ENCODE data around the gene KIRREL3.
A peak's percentile ranks its signal among the peaks of the same experiment; 100 is the strongest.

Gene KIRREL3

GRCh38 chr11:126766440-126766839 is 234.1 kb downstream of the KIRREL3 start:
- DNase-seq = no peak

DNA sequence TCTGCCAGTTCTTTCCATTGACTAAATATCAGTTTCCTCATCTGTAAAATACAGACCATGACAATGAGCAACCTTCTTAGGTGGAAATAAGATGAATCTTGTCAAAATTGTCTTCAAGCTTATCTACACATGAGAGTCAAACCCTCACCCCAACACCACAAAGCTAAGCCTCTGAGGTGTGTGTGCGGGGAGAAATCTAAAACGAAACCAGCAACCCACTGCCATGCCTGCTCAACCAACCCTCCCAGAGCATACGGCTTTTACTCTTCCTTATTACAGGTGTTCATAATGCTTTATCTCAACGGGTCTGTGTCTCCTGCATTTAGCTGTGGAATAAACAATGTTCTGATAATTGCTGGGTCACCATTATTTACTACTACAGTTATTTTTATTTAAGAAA is 235.4 kb downstream of the KIRREL3 start:
- DNase-seq = no peak

DNA sequence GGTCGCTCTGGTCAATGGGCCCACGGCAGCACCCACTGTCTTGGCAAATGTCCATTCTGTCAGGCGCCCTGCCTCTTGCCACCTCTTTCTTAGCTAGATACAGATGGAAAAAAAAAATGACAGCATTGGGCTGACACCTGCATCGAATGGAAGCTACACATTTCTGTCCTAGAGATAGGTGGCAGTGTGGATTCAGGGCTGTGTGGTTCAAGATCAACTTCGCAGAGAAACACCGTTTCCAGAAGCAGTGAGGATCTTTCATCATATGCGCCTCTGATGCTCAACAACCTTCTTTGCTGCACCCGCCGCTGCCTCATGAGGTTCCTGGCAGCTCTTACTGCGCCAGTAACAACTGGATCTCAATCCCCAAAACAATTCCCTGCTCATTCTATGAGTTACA is 236.3 kb downstream of the KIRREL3 start:
- DNase-seq = no peak

DNA sequence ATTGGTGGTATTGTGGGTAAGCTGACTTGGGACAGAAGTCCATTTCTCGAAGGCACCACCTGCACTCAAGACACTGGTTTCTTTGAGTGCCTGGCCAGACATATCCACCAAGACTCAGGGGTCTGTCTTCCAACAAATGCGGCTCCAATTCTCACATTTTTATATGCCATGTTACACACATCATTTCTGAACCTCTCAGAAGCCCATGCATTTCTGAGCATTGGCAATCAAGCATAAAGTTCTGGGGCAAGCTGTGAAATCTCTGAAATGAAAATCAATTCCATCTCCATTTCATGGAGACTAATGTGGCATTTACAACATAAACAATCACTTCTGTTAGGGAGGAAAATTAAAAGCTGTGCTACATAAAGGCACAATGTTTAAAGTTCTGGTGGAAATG is 243.7 kb downstream of the KIRREL3 start:
- DNase-seq = no peak

DNA sequence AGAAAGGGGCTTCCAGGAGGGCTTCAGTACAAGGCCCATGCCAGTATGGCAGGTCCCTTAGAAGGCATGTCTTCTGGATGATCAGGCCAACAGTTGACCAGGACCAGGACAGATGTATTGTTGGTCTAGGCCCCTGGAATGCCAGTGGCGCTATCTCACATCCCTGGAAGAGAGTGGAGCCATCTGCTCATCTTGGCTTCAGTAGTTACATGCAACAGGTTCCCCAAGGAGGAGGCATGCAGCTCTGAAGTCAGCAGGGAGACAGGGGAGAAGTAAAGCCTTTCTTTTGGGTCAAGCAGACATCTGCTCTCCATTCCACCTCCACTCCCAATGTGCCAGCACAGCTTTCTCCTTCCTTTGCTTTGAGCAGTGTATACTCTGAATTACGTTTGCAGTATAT is 244.1 kb downstream of the KIRREL3 start:
- no peak for DNase-seq

GRCh38 chr11:126755526-126755925 is 245.0 kb downstream of the KIRREL3 start:
- DNase-seq = no peak

DNA sequence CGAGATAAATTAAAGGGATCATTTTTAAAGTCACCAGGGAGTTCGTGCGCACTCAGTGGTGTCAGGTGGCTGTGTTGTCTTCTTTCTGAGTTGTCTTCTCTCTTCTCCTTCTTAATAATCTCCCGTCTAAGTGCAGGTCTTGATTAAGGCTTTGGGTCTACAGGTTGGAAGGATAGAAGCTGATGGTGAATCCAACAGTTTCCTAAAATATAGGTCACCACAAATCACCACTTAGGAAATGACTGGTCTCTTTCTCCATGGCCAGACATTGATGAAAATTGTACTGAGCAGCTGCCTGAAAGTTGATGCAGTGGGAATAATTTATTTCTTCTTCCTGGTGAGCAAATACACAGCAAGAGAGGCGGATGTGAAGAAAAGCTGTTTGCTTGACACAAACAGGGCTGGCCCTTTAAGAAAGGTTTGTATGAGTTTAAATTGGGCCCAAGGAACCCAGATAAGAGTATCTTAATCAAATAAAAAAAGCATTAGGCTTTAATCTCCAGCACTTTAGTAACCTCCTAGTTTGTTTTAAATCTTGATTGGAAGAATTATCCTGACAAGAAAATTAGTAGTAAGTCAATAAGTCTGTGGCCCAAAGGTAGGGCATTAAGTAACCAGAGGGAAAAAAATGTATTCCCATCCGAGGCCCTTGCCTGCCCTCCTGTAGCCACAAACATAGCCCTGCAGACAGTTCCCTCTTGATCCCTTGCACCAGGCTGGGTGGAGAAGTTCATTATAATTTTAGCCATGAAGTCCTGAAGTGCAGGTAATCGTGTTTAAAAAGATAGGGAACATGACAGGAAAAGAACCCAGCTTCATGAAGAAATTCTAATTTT is 245.8 kb downstream of the KIRREL3 start:
- DNase-seq = no peak

- no peak for DNase-seq
Observed at GRCh38 chr11:126753990-126754389, 246.6 kb downstream of the KIRREL3 start.

DNA sequence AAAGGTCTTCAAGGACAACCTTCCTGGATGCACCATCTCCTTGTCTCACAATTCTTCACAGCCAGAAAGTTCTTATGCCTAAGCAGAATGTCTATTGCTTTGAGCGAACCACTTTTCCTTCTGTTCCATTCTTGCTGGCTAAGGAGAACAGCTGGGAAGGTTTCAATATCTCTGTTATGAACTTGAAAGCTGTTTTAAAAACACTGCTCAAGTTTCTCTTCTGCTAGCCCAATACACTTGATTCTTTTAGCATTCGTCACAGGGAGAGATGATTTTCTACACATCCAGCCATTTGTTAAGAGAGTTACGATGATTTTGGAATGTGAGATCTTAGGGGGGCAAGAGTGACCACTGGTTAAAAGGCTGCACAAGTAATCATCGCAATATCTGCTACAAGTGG is 249.3 kb downstream of the KIRREL3 start:
- peak; percentile 17 for DNase-seq

DNA sequence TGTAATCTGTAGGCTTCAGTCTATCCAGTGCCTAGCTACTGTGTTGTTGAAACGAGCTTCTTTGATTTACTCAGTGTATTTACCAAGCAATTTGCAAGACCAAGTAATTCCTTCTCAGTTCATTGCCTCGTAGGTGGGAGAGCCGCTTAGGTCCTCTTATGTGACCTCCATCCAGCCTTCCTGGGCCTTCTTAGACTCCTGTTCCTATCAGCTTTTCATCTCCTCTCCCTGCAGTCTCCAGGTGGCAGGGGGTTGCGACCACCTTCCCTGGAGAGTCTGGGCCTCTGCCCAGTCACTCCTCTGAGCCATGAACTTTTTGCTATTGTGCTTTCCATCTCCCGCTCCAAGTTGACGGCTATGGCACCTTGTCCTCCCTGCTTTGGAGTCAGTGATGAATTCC is 251.8 kb downstream of the KIRREL3 start:
- DNase-seq = no peak

- DNase-seq = no peak
Observed at GRCh38 chr11:126748100-126748791, 252.3 kb downstream of the KIRREL3 start.

DNA sequence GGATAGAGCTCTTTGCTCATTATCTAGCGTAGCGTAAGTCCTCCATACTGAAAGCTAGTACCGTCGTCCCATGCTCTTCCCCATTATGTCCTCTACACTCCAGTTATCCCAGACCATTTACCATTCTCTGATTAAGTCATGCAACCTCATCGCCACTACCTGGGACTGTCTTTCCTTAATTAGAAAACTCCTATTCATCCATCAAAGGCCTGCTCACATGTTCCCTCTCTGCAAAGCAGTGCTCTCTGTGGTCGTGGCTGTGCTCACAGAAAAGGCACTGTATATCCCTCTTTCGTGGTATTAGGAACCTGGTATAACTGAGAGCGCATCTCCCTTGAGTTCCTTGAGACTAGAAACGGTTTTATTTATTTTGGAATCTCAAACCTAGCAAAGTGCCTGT is 253.3 kb downstream of the KIRREL3 start:
- DNase-seq = no peak

GRCh38 chr11:126746443-126746842 is 254.1 kb downstream of the KIRREL3 start:
- DNase-seq = no peak

GRCh38 chr11:126744699-126745098 is 255.9 kb downstream of the KIRREL3 start:
- DNase-seq = no peak

- DNase-seq = peak; percentile 52
Observed at GRCh38 chr11:126743628-126744027, 256.9 kb downstream of the KIRREL3 start.

DNA sequence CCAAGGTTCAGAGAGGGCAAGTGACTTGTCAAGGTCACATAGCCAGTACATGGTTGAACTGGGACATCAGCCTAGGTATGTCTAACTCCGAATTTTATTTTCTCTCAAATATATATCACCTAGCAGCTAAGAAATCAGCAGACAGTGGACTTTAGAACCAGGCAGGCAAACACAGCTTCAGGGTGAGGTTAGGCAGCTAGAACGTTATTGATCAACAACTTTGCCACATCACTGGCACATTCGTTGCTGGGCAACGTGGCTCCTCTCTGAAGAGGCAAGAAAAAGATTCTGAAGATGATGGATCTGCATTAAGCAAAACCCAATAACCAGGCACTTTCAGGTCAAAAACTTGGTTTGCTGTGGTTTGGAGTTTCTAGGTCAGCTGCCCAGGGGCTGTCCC is 258.0 kb downstream of the KIRREL3 start:
- DNase-seq = no peak

DNA sequence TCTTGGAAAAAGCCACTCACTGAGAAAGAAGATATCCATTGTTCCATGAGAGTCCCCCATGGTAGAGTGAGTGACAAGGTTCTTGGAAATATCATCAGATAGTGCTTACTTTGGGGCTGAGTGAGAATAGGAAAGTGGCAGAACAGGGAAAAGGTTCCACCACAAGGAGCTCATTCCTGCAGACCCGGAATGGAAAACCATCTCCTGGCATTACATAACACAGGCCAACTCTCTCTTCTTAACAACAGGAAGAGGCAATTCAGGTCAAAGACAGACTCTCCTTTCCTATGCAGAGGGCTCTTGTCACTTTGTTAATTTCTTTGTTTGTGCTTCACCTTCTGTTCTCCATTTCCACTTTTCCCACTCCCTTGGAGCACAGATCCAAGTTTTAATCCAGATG is 259.7 kb downstream of the KIRREL3 start:
- no peak for DNase-seq

GRCh38 chr11:126739499-126740145 is 260.9 kb downstream of the KIRREL3 start:
- DNase-seq = peak; percentile 61

DNA sequence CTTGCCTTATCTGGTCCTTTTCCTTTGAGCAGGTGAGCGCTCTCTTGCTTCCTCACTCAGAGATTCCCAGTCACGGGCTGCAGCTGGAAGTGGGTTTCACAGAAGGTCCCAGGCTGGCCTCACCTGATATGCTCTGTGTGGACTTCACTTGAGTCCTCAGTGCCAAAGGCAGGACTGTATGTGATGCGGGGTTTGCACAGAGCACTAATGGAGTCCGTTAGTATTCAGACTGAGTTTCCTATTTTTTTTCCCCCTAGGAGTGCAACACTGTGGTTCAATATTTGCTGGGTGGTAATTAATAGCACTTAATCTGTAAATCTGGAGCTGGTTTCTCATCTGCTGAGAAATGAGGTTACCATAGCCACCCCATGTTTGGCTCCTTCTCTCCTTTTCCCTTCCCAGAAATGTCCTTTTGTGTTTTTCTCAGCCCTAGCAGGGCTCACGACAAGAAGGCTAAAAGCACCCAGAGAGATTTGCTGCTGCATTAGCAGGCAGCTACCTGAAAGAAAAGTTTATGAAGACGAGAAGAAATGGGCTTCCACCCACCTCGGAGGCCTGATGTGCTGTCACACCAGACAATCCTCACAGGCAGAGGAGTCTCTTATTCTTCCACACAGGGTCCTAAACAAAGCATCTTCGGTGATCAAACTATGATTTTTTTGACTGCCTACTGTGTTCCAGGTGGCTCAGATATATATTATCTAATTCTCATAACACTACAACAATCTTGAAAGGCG is 262.1 kb downstream of the KIRREL3 start:
- no peak for DNase-seq

DNA sequence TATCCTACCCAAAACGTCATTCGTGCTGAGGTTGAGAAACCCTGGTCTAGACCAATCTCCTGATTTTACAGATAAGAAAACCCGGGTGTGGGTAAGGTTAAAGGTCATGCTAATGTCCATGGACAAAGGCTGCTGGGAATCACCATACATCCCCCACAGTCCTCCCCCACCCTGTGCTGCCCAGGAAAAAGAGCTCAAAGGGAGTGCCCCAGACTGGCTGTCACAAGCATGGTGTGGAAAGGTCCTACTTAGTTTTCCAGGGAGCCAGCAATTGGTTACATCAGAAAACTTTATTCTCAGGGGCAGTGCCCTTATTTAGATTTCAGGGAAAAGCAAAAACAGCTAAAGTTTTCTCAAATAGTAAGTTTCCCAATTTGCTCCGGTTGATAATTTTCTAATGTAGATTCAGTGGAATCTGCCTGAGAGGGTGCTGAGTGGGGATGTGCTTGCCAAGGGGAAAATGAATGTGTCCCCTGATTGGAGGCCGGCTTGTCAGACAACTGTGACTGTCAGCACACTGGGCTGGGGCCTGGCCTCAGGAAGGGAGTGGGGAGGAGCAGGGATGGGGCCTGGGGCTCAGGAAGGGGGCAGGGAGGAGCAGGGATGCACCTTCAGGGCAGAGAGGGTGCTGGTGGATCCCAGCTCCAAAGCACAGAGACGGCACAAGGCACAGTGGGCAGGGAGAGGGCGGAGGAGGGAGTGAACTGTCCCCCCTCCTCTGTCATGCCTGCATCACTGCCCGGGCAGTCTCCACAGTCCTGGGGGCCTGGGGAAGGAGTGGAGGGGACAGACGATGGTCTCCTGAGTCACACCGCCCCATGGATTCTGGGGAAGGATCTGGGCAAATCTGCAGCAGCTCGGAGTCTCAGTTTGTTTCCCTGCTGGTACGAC is 263.6 kb downstream of the KIRREL3 start:
- DNase-seq = no peak

GRCh38 chr11:126734752-126735151 is 265.8 kb downstream of the KIRREL3 start:
- no peak for DNase-seq

- no peak for DNase-seq
Observed at GRCh38 chr11:126733685-126734084, 266.9 kb downstream of the KIRREL3 start.
